Skin epidermis (tissue), 12 donors: ENCODE measurements around the gene PGLYRP1.

Experiments used
- H3K27ac ChIP-seq, 21 experiments: fragments of 200-600 bp; sonication (generic) in 11 of 21; one replicate each; pipeline ENCODE4 v1.5.0; 2020; ENCODE audit warnings: mild to moderate bottlenecking in 3 of 21, inconsistent platforms in 2 of 21, moderate library complexity in 2 of 21
- H3K4me3 ChIP-seq, 7 experiments: fragments of 200-600 bp; sonication (generic) in 2 of 7; one replicate each; pipeline ENCODE4 v1.5.0; 2020; ENCODE audit warnings: inconsistent platforms in 2 of 7, mild to moderate bottlenecking in 2 of 7, moderate library complexity in 1 of 7

PGLYRP1 gene

GRCh38 chr19:46009530-46010510 is 13.0 kb downstream of the PGLYRP1 start:
- Histone ChIP-seq H3K4me3 (no peak overlapping the region), H3K27ac (no peak overlapping the region)

DNA sequence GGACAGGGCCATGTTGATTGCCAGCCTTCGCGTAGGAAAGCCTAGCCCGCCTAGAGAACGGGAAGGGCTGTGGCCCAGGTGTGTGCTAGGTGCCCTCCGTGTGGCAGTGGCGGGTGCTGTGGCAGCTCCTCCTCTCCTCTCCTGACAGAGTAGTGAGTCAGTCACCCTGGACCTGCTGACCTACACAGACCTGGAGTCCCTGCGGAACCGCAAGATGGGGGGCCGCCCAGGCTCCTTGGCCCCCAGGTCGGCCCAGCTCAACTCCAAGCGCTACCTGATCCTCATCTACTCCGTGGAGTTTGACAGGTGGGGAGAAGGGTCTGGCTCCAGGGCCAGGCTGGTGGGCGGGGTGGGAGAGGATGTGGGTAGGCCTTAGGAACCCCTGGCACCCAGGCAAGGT is 16.4 kb downstream of the PGLYRP1 start:
- H3K27ac ChIP-seq = no peak overlapping the region
- H3K4me3 ChIP-seq = no peak overlapping the region

- no peak overlapping the region for H3K27ac ChIP-seq
- no peak overlapping the region for H3K4me3 ChIP-seq
Measured at GRCh38 chr19:46002678-46003275, 20.1 kb downstream of the PGLYRP1 start.

GRCh38 chr19:46000491-46001246 is 22.2 kb downstream of the PGLYRP1 start:
- Histone ChIP-seq H3K4me3 (peak overlapping the region in 3 of 7 experiments; percentile 7 to 16 (median 12)), H3K27ac (no peak overlapping the region)

DNA sequence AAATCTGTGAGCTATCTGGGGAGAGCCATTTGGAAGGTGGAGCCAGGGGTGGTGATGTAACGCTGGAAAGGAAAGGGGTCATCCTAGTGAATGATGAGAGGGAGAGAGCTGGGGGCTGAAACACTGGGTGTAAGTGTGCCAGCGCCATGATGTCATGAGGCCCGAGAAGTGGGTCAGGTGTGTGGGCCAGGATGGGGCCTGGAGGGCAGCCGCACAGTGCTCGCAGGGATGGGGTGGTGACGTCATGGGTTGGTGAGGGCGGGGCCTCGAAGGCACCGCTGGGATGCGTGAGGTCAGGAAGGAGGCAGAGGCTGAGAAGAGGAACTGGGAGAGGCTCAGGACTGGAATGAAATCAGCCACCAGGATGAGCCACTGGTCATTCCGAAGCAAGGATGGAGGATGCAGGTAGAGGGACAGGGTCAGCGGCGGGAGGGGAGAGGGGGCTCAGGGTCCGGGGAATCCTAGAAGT is 23.2 kb downstream of the PGLYRP1 start:
- Histone ChIP-seq H3K27ac (no peak overlapping the region), H3K4me3 (no peak overlapping the region)

DNA sequence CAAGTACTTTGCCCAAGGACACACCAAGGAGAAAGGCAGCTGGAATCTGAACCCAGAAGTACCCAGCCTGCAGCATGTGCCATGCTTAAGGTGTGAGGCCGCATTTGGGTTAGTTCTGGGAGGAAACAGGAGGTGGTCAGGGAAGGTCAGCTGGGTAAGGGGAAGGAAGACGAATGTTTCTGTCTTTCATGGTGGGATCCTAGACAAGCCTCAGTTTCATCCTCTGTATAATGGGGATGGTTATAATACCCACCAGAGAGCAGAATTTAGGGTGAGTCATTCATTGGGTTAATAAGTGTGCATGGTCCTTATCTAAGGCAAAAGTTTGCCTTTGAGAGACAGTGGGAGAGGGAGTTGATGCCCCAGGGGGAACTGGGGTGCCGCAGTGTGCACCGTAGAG is 24.0 kb downstream of the PGLYRP1 start:
- no peak overlapping the region for H3K4me3 ChIP-seq
- no peak overlapping the region for H3K27ac ChIP-seq

DNA sequence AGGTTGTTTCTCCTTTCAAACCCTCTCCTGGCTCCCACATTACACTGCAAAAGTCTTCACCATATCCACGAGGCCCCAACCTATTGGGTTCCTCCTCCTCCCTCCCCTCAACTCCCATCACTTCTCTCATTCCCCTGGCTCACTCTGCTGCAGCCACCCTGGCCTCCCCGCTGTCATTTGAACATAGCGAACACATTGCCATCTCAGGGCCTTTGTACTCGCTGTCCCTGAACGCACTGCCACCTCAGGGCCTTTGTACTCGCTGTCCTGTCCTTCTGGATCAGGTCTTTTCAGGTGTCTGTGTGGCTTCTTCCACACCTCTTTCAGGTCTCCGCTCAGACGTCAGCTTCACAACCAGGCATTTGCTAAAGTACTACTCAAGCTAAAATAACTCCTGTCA is 25.9 kb downstream of the PGLYRP1 start:
- H3K4me3 ChIP-seq = no peak overlapping the region
- no peak overlapping the region for H3K27ac ChIP-seq

- peak overlapping the region; percentile 55 to 80 (median 70) for H3K4me3 ChIP-seq
- H3K27ac ChIP-seq = peak overlapping the region; percentile 39 to 92 (median 85)
Measured at GRCh38 chr19:45995715-45996385, 27.0 kb downstream of the PGLYRP1 start.

- Histone ChIP-seq H3K27ac (peak within 1 kb of the TSS; percentile 39 to 92 (median 85)), H3K4me3 (peak within 1 kb of the TSS; percentile 55 to 80 (median 70))
Measured at GRCh38 chr19:45994998-45995714, 27.7 kb downstream of the PGLYRP1 start, which contains the start of gene CCDC61. Gene CCDC61 (plus strand): TSS chr19:45995467. CDS start chr19:46003019, 7,552 bp downstream.

DNA sequence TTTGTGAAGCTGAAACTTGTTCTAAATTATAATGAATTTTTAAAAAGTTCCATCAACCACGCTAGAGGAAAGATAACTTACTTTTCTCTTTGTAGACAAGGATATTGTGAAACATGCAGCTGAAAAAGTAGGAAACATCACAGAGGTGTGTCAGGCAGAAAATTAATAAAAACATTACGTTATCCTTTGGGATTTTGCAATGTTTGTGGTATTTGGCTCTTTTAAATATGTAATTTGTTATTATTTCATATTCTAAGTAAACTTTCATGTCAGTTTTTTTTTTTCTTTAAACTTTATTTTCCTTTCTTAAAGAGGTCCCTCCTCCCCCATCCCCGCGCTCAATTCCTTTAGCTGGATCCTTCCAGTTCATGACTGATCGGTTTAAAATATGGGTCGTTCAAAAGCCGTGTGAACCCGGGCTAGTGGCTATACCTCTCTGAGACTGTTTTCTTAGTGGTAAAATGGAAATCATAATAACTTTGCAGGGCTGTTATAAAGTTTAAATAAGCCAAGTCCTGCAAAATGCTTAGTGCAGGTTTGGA is 28.3 kb downstream of the PGLYRP1 start:
- Histone ChIP-seq H3K4me3 (peak overlapping the region; percentile 7 to 70 (median 45)), H3K27ac (peak overlapping the region in 3 of 21 experiments; percentile 15 to 76 (median 68))

DNA sequence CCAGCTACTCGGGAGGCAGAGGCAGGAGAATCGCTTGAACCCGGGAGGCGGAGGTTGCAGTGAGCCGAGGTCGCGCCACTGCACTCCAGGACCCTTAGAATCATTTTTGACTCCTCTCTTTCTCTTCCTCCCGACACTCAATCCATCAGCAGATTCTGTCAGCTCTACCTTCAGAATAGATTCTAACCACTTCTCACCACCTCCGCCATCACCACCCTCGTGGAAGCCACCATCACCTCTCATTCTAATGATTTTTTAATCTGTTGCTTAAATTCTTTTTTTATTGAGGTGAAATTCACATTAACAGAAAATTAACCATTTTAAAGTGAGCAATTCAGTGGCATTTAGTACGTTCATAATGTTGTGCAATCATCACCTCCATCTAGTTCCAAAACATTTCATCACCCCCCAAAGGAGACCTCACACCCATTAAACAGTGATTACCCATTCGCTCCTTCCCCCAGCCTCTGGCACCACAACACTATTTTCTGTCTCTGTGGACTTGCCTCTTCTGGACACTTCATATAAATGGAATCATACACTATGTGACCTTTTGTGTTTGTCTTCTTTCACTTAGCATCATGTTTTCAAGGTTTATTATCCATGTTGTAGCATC is 32.6 kb downstream of the PGLYRP1 start:
- H3K27ac ChIP-seq = no peak overlapping the region
- H3K4me3 ChIP-seq = no peak overlapping the region

DNA sequence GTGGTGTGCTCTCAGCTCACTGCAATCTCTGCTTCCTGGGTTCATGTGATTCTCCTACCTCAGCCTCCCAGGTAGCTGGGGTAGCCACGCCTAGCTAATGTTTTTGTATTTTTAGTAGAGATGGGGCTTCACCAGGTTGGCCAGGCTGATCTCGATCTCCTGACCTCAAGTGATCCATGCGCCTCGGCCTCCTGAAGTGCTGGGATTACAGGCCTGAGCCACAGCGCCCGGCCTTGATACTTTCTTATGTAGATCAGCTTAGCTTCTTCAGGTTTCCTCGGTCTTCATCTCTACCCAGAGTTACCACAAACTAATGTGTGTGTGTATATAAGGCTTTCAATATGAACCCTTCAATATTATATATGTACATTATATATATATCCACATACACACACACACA is 37.5 kb downstream of the PGLYRP1 start:
- Histone ChIP-seq H3K27ac (no peak overlapping the region), H3K4me3 (no peak overlapping the region)

GRCh38 chr19:45981350-45981749 is 41.5 kb downstream of the PGLYRP1 start:
- H3K4me3 ChIP-seq = no peak overlapping the region
- no peak overlapping the region for H3K27ac ChIP-seq

DNA sequence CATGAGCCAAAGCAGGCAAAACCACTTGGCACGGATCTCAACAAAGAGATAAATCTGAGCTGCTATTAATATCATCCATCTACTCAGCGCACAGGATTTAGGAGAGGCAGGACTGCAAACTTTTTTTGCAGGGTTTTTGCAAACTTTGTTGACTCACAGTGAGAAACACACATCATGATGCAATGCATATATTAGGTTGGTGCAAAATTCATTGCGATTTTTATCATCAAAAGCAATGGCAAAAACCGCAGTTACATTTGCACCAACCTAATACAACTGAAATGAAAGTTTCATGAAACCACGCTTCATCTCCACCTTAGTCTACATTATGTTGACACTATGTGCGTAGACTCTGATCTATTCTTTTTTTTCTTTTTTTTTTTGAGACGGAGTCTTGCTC is 44.7 kb downstream of the PGLYRP1 start:
- H3K4me3 ChIP-seq = no peak overlapping the region
- H3K27ac ChIP-seq = no peak overlapping the region

DNA sequence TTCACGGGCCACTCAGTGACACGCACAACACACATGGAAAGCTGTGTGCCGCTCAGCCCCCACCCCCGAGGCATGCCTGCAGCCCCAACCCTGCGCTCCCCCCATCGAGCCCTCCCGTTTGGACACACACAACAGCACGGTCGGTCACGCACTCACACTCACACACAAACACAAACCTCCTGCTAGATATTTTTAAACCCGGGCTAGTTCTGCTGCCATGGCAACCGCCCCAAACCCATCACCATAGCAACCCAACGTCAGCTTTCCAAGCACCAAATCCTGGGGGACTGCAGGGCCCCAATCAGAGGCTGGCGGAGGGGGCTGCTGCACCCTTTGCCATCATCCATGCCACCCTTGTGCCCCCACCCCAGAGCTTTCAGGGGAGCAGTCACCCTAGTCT is 46.7 kb downstream of the PGLYRP1 start:
- no peak overlapping the region for H3K27ac ChIP-seq
- no peak overlapping the region for H3K4me3 ChIP-seq

DNA sequence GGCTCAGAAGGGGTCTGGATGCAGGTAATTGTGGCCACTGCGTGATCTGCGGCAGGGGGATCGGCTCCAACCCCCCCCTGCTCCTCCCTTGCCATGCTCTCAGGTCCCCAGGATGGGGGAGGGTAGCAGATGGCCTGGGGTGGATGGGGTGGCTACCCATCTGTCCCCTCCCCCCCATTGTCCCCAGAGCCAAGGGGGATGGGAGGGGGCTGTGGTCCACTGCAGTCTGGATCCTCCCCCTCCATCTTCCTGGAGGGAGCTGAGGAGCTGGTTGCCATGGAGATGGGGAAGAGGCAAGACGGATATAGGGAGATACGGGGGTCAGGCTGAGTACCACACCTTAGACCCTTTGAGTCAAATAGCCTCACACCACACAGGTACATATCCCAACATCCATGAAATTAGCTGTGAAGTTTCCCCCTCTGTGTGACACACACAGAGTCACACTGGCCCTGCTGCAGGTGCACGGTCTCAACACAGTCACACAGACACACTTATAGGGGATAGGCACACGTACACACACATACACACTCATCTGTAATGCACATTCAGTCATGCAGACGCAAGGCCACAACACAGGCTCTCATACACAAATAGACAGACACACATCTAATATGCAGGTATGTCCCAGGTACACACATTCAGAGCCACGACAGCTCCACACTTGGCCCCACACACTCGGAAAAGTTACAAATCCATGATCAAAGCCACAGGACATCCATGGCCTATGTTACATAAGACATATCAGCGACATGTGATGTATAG is 47.4 kb downstream of the PGLYRP1 start:
- no peak overlapping the region for H3K27ac ChIP-seq
- H3K4me3 ChIP-seq = no peak overlapping the region

DNA sequence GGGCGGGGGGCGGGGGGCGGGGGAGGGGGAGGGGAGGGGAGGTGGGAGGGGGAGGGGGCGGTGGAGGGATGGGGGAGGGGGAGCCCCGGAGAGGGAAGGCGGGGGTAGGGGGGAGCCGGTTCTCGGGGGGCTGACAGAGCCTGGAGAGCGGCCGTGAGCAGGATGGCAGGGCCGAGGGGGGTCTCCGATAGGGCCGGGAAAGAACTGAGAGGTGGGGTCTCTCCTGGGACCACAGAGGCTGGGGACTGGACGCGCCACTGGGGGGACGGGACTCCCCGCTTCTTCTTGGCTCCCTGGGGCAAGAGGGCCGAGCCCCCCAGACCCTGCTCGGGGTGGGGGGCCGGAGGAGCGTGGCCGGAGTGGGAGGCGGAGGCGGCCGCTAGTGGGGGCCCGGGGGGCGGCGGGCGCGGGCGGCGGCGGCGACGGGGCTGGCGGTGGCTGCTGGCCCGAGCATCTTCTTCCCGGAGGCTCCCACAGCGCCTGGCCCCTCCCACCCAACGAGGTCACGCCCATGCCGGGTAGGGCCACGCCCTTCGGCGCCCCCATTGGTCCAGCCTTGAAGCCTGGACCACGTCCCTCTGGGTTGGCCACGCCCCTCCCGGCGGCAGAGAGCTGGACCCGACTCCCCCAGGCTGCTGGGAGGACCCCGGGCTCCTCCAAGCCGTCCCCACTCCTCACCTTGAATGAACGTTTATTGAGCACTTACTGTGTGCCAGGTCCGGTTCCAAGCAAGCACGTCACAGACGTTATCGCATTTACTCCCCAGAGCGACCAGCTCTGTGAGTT is 49.1 kb downstream of the PGLYRP1 start, which contains the start of gene NOVA2:
NOVA2 (minus strand) TSS at position 313 of the 786 bp plus-strand sequence. CDS start 514 bp downstream, outside the sequence.
- H3K4me3 ChIP-seq = peak within 1 kb of the TSS; percentile 3 to 32 (median 19)
- H3K27ac ChIP-seq = peak within 1 kb of the TSS in 5 of 21 experiments; percentile 30 to 58 (median 38)
